Esophagus squamous epithelium (tissue), 4 donors: ENCODE measurements around the gene KCNJ6.

Source experiments
- CTCF ChIP-seq, 6 experiments: fragments of 450-650 bp in 4 of 6; fragments of 200-600 bp in 2 of 6; sonication (generic) in 2 of 6; IDR thresholded peaks; one replicate each; pipeline ENCODE4 v1.5.1; 2016 to 2019; ENCODE audit warnings: antibody characterized with exemption in 6 of 6, mild to moderate bottlenecking in 4 of 6, moderate library complexity in 4 of 6
- POLR2A ChIP-seq, 4 donors: fragments of 450-650 bp; IDR thresholded peaks; one replicate each; pipeline ENCODE4 v1.6.1; 2017; ENCODE audit warnings: antibody characterized with exemption in 4 of 4, mild to moderate bottlenecking in 4 of 4, moderate library complexity in 3 of 4

DNA sequence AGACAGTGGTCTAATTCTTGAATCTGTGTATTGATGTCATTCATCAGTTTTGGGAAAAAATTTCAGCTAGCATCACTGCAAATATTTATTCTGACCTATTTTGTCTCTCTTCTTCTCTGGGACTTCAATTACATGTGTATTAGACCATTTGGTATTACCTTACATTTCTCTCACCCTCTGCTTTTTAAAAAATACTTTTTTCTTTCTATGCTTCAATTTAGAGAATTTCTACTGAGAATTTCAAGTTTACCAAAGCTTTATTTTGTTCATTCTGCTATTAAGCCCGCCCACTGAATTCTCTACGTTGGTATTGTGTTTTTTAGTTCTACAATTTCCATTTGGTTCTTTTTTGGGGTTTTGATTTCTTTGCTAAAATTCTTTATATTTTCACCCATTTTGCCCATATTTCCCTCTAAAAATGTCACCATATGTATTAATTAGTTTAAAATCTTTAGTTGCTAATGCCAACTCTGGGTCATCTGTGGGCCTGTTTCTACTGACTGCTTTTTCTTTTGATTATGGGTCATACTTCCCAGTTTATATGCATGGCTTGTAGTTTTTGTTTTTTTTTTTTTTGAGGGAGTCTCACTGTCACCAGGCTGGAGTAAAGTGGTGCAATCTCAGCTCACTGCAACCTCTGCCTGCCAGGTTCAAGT is 337.7 kb downstream of the KCNJ6 start:
- TF ChIP-seq CTCF (IDR thresholded peaks at IDR 0.05) = no peak
- TF ChIP-seq POLR2A (IDR thresholded peaks at IDR 0.05) = no peak
